K562 (cell line): ENCODE measurements around the gene ITGAV. TPM values are rescaled to one million over a fixed set of nuclear protein-coding genes. Genes with fewer than 3 reads are reported as not detected.
A peak's percentile ranks its signal among the peaks of the same experiment; 100 is the strongest.

Source experiments
- DACH1 ChIP-seq: fragments of 450-650 bp; IDR thresholded peaks from 2 replicates; pipeline ENCODE4 v1.6.1; 2018; ENCODE audit not compliant: partially characterized antibody
- HMG20B ChIP-seq: fragments of 250-450 bp; sonication (Bioruptor Pico); IDR thresholded peaks from 2 replicates; pipeline ENCODE4 v1.5.0; 2021; ENCODE audit warnings: mild to moderate bottlenecking
- HOXB6 ChIP-seq: fragments of 250-450 bp; sonication (Bioruptor Pico); IDR thresholded peaks from 2 replicates; pipeline ENCODE4 v1.5.1; 2022; ENCODE audit warnings: mild to moderate bottlenecking, borderline replicate concordance
- MED1 ChIP-seq: sonication (generic); formaldehyde crosslinking; IDR thresholded peaks from 2 replicates; pipeline ENCODE4 v1.8.1; 2023; ENCODE audit warnings: missing genetic modification reagents, borderline replicate concordance
- MIER1 ChIP-seq: fragments of 450-650 bp; IDR thresholded peaks from 2 replicates; pipeline ENCODE4 v1.6.1; 2016; ENCODE audit warnings: antibody characterized with exemption, mild to moderate bottlenecking, low read depth
- NFIC ChIP-seq: fragments of 450-650 bp; IDR thresholded peaks from 2 replicates; pipeline ENCODE4 v1.6.1; 2017; ENCODE audit warnings: mild to moderate bottlenecking, inconsistent platforms
- POLR2AphosphoS5 ChIP-seq: IDR thresholded peaks from 2 replicates; pipeline ENCODE4 v1.6.1; 2011; ENCODE audit warnings: mild to moderate bottlenecking, low read depth, low read length, moderate library complexity; ENCODE audit not compliant: control insufficient read depth, insufficient read depth
- PRMT5 ChIP-seq: sonication (generic); formaldehyde crosslinking; IDR thresholded peaks from 2 replicates; pipeline ENCODE4 v1.5.0; 2020; ENCODE audit warnings: missing genetic modification reagents
- PTRF ChIP-seq: fragments of 450-650 bp; IDR thresholded peaks from 2 replicates; pipeline ENCODE4 v1.6.1; 2016; ENCODE audit warnings: mild to moderate bottlenecking, missing genetic modification characterization, missing compliant biosample characterization
- ZNF324 ChIP-seq: fragments of 250-450 bp; sonication (Bioruptor Pico); IDR thresholded peaks from 2 replicates; pipeline ENCODE4 v1.4.0; 2020; ENCODE audit warnings: mild to moderate bottlenecking
- polyA plus RNA-seq, 8 experiments: library from polyadenylated mRNA; depleted of rRNA in 4 of 8; stranded (reverse) in 5 of 8; unstranded in 3 of 8; fragments of >200 nt; fragmentation: Nextera tagmentation in 2 of 8; fragmentation: Illumina TruSeq in 1 of 8; extraction: Ambion mirVana in 2 of 8; extraction: Trizol in 1 of 8; gene quantifications; 2 replicates each; pipeline versions ENCODE4 v1.2.1 to v1.2.3, GENCODE V29; 2011 to 2014; ENCODE audit warnings: inconsistent platforms in 1 of 8, missing spikeins in 1 of 8
- total RNA-seq, 7 experiments: library from RNA; depleted of rRNA in 6 of 7; stranded (reverse); fragments of >200 nt in 6 of 7; fragmentation: Illumina TruSeq in 2 of 7; extraction: Trizol in 2 of 7; gene quantifications; 2 replicates each; pipeline versions ENCODE4 v1.2.1 to v1.2.3, GENCODE V29; 2011 to 2021; ENCODE audit warnings: low replicate concordance in 1 of 7
- TF ChIP-seq, protein P1 (sequence below): fragments of 450-650 bp; formaldehyde crosslinking; IDR thresholded peaks from 2 replicates; pipeline ENCODE4 v1.4.0; 2020; ENCODE audit warnings: mild to moderate bottlenecking, moderate library complexity
- TF ChIP-seq, protein P2 (sequence below): fragments of 250-450 bp; sonication (Bioruptor Pico); IDR thresholded peaks from 2 replicates; pipeline ENCODE4 v1.5.0; 2021; ENCODE audit warnings: mild to moderate bottlenecking, borderline replicate concordance
- TF ChIP-seq, protein P3 (sequence below): fragments of 200-800 bp; sonication (Bioruptor generic); IDR thresholded peaks from 2 replicates; pipeline ENCODE4 v1.6.1; 2017; ENCODE audit warnings: missing genetic modification characterization, missing compliant biosample characterization
- TF ChIP-seq, protein P4 (sequence below), 3 experiments: IDR thresholded peaks in 2 of 3; conservative IDR thresholded peaks in 1 of 3; 2 replicates each; pipeline ENCODE4 v1.5.1; 2011 to 2012; ENCODE audit warnings: low read length in 3 of 3, mild to moderate bottlenecking in 3 of 3, control low read depth in 2 of 3, improper control_type of control experiment in 1 of 3, inconsistent platforms in 1 of 3, low read depth in 1 of 3, mixed read lengths in 1 of 3, moderate library complexity in 1 of 3; ENCODE audit not compliant: insufficient read depth in 2 of 3
- TF ChIP-seq, protein P5 (sequence below): fragments of 250-450 bp; sonication (Bioruptor Pico); IDR thresholded peaks from 2 replicates; pipeline ENCODE4 v1.4.0; 2020; ENCODE audit warnings: mild to moderate bottlenecking, moderate library complexity

Gene ITGAV
- total and polyA plus RNA-seq, 9 of the 15 experiments (the other 6 are each of a cell fraction or from before 2014, with no cell fraction given) = 3.7 to 17.7 (median 10.7) TPM

DNA sequence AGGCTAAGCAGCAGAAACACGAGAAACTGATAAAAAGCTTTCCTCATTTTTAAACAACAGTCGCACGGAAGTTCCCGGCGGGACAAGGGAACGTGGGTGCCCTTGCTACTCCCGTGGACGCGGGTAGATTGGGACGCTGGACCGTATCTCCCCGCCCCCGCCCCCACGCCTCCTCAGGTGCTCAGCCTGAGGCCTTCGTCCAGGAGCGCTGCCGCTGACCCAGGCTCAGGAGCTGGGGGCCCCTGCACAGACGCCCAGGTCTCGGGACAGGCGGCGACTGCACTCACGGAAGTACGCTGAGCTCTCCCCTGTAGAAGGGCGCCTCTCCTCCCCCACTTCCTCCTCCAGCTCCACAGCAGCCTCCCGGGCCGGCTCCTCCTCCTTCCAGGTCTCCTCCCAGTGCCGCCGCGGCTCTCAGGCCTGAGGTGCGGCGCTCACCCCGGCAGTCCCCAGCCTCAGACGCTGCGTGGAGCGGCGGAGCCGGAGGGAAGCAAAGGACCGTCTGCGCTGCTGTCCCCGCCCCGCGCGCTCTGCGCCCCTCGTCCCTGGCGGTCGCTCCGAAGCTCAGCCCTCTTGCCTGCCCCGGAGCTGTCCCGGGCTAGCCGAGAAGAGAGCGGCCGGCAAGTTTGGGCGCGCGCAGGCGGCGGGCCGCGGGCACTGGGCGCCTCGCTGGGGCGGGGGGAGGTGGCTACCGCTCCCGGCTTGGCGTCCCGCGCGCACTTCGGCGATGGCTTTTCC, at the start of gene ITGAV (continued):
- TF ChIP-seq, protein P1, sequence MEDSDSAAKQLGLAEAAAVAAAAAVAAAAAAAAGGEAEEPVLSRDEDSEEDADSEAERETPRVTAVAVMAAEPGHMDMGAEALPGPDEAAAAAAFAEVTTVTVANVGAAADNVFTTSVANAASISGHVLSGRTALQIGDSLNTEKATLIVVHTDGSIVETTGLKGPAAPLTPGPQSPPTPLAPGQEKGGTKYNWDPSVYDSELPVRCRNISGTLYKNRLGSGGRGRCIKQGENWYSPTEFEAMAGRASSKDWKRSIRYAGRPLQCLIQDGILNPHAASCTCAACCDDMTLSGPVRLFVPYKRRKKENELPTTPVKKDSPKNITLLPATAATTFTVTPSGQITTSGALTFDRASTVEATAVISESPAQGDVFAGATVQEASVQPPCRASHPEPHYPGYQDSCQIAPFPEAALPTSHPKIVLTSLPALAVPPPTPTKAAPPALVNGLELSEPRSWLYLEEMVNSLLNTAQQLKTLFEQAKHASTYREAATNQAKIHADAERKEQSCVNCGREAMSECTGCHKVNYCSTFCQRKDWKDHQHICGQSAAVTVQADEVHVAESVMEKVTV (CRISPR knock-in tag) = no peak
- TF ChIP-seq PTRF (tag) (no peak), HOXB6 (CRISPR knock-in tag) (no peak), HMG20B (CRISPR knock-in tag) (no peak), DACH1 (no peak), MED1 (CRISPR knock-in tag) (no peak), POLR2AphosphoS5 (peak; percentile 79; the same call in 1 of the 2 replicates), NFIC (peak; percentile 58; the same call in 1 of the 2 replicates), ZNF324 (no peak), MIER1 (no peak), PRMT5 (CRISPR knock-in tag) (no peak)
- TF ChIP-seq, protein P2, sequence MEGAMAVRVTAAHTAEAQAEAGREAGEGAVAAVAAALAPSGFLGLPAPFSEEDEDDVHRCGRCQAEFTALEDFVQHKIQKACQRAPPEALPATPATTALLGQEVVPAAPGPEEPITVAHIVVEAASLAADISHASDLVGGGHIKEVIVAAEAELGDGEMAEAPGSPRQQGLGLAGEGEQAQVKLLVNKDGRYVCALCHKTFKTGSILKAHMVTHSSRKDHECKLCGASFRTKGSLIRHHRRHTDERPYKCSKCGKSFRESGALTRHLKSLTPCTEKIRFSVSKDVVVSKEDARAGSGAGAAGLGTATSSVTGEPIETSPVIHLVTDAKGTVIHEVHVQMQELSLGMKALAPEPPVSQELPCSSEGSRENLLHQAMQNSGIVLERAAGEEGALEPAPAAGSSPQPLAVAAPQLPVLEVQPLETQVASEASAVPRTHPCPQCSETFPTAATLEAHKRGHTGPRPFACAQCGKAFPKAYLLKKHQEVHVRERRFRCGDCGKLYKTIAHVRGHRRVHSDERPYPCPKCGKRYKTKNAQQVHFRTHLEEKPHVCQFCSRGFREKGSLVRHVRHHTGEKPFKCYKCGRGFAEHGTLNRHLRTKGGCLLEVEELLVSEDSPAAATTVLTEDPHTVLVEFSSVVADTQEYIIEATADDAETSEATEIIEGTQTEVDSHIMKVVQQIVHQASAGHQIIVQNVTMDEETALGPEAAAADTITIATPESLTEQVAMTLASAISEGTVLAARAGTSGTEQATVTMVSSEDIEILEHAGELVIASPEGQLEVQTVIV (CRISPR knock-in tag) = no peak
- TF ChIP-seq, protein P3, sequence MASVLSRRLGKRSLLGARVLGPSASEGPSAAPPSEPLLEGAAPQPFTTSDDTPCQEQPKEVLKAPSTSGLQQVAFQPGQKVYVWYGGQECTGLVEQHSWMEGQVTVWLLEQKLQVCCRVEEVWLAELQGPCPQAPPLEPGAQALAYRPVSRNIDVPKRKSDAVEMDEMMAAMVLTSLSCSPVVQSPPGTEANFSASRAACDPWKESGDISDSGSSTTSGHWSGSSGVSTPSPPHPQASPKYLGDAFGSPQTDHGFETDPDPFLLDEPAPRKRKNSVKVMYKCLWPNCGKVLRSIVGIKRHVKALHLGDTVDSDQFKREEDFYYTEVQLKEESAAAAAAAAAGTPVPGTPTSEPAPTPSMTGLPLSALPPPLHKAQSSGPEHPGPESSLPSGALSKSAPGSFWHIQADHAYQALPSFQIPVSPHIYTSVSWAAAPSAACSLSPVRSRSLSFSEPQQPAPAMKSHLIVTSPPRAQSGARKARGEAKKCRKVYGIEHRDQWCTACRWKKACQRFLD (CRISPR knock-in tag) = 0 out of 2 replicates have a peak, but pooled peaks have one; percentile 41
- TF ChIP-seq, protein P4, sequence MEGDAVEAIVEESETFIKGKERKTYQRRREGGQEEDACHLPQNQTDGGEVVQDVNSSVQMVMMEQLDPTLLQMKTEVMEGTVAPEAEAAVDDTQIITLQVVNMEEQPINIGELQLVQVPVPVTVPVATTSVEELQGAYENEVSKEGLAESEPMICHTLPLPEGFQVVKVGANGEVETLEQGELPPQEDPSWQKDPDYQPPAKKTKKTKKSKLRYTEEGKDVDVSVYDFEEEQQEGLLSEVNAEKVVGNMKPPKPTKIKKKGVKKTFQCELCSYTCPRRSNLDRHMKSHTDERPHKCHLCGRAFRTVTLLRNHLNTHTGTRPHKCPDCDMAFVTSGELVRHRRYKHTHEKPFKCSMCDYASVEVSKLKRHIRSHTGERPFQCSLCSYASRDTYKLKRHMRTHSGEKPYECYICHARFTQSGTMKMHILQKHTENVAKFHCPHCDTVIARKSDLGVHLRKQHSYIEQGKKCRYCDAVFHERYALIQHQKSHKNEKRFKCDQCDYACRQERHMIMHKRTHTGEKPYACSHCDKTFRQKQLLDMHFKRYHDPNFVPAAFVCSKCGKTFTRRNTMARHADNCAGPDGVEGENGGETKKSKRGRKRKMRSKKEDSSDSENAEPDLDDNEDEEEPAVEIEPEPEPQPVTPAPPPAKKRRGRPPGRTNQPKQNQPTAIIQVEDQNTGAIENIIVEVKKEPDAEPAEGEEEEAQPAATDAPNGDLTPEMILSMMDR (IDR thresholded peaks at IDR 0.05 in 2 of 3, conservative IDR thresholded peaks at IDR 0.05 in 1 of 3; ENCODE audit: insufficient read depth in 2 of 3, low read depth in 1 of 3, low read length in 3 of 3) = no peak
- TF ChIP-seq, protein P5, sequence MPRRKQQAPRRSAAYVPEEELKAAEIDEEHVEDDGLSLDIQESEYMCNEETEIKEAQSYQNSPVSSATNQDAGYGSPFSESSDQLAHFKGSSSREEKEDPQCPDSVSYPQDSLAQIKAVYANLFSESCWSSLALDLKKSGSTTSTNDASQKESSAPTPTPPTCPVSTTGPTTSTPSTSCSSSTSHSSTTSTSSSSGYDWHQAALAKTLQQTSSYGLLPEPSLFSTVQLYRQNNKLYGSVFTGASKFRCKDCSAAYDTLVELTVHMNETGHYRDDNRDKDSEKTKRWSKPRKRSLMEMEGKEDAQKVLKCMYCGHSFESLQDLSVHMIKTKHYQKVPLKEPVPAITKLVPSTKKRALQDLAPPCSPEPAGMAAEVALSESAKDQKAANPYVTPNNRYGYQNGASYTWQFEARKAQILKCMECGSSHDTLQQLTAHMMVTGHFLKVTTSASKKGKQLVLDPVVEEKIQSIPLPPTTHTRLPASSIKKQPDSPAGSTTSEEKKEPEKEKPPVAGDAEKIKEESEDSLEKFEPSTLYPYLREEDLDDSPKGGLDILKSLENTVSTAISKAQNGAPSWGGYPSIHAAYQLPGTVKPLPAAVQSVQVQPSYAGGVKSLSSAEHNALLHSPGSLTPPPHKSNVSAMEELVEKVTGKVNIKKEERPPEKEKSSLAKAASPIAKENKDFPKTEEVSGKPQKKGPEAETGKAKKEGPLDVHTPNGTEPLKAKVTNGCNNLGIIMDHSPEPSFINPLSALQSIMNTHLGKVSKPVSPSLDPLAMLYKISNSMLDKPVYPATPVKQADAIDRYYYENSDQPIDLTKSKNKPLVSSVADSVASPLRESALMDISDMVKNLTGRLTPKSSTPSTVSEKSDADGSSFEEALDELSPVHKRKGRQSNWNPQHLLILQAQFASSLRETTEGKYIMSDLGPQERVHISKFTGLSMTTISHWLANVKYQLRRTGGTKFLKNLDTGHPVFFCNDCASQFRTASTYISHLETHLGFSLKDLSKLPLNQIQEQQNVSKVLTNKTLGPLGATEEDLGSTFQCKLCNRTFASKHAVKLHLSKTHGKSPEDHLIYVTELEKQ (CRISPR knock-in tag) = no peak
